ENCODE data around the gene KIRREL1.

The KIRREL1 gene

GRCh38 chr1:157958263-157958662 is 35.2 kb upstream of the KIRREL1 start:
- Histone ChIP-seq H3K9me2 (ENCODE audit: low read depth, low read length) (no peaks in the 10 kb centered on the region), H3K4me2 (ENCODE audit: low read length) (no peak overlapping the region), H3K79me2 (ENCODE audit: insufficient read depth, low read length) (no peaks in the 10 kb centered on the region), H3F3A (ENCODE audit: insufficient read depth, low read length) (no peaks in the 10 kb centered on the region), H3K9me3 (ENCODE audit: low read length) (no peaks in the 10 kb centered on the region), H2AFZ (ENCODE audit: low read length) (no peak overlapping the region), H3K27ac (ENCODE audit: low read depth, low read length, poor library complexity, severe bottlenecking) (no peak overlapping the region), H3K4me1 (ENCODE audit: insufficient read depth, low read length, severe bottlenecking) (peaks cover 1% of the 10 kb centered on the region), H3K27me3 (ENCODE audit: insufficient read depth, low read length) (no peaks in the 10 kb centered on the region), H3K9ac (ENCODE audit: low read length) (no peak overlapping the region), H3K36me3 (ENCODE audit: insufficient read depth, low read length) (no peaks in the 10 kb centered on the region), H4K20me1 (ENCODE audit: insufficient read depth, low read length) (no peaks in the 10 kb centered on the region), H3K4me3 (ENCODE audit: low read depth, low read length, poor library complexity, severe bottlenecking) (no peak overlapping the region)
- TF ChIP-seq, protein P1, sequence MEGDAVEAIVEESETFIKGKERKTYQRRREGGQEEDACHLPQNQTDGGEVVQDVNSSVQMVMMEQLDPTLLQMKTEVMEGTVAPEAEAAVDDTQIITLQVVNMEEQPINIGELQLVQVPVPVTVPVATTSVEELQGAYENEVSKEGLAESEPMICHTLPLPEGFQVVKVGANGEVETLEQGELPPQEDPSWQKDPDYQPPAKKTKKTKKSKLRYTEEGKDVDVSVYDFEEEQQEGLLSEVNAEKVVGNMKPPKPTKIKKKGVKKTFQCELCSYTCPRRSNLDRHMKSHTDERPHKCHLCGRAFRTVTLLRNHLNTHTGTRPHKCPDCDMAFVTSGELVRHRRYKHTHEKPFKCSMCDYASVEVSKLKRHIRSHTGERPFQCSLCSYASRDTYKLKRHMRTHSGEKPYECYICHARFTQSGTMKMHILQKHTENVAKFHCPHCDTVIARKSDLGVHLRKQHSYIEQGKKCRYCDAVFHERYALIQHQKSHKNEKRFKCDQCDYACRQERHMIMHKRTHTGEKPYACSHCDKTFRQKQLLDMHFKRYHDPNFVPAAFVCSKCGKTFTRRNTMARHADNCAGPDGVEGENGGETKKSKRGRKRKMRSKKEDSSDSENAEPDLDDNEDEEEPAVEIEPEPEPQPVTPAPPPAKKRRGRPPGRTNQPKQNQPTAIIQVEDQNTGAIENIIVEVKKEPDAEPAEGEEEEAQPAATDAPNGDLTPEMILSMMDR (IDR thresholded peaks at IDR 0.05; ENCODE audit: low read length) = no peak
- TF ChIP-seq EZH2 (IDR thresholded peaks at IDR 0.05; ENCODE audit: borderline replicate concordance, low read length) = no peak

GRCh38 chr1:157959750-157960149 is 33.7 kb upstream of the KIRREL1 start:
- Histone ChIP-seq H2AFZ (ENCODE audit: low read length) (no peak overlapping the region), H3K9me3 (ENCODE audit: low read length) (no peaks in the 10 kb centered on the region), H3K4me3 (ENCODE audit: low read depth, low read length, poor library complexity, severe bottlenecking) (no peak overlapping the region), H3K79me2 (ENCODE audit: insufficient read depth, low read length) (no peaks in the 10 kb centered on the region), H3K27me3 (ENCODE audit: insufficient read depth, low read length) (no peaks in the 10 kb centered on the region; the same call in 1 of the 2 replicates), H3F3A (ENCODE audit: insufficient read depth, low read length) (no peaks in the 10 kb centered on the region), H3K4me2 (ENCODE audit: low read length) (no peak overlapping the region), H3K9ac (ENCODE audit: low read length) (no peak overlapping the region), H4K20me1 (ENCODE audit: insufficient read depth, low read length) (no peaks in the 10 kb centered on the region), H3K36me3 (ENCODE audit: insufficient read depth, low read length) (no peaks in the 10 kb centered on the region), H3K27ac (ENCODE audit: low read depth, low read length, poor library complexity, severe bottlenecking) (no peak overlapping the region), H3K9me2 (ENCODE audit: low read depth, low read length) (no peaks in the 10 kb centered on the region), H3K4me1 (ENCODE audit: insufficient read depth, low read length, severe bottlenecking) (peaks cover 4% of the 10 kb centered on the region)
- no peak for TF ChIP-seq EZH2 (IDR thresholded peaks at IDR 0.05; ENCODE audit: borderline replicate concordance, low read length)
- TF ChIP-seq, protein P1 (IDR thresholded peaks at IDR 0.05; ENCODE audit: low read length) = no peak

DNA sequence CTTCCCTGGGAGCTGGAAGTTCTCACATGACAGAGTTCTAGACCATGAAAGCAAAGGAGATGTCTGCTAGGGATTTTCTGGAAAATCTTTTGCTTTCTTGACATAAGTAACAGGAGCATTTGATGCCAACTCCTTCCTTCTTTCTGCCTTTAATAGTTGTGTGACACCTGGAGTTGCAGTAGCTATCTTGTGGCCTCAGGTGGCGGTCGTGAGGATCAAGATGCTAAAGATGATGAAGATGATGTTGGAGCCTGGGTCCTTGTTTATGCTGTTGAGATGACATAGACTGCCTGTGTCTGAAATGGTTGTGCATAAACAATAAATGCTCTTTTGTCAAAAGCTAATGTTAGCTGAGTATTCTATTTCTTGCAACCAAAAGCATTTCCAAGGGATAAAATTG is 32.7 kb upstream of the KIRREL1 start:
- no peak overlapping the region for H3K4me2 ChIP-seq (ENCODE audit: low read length)
- no peak overlapping the region for H3K4me3 ChIP-seq (ENCODE audit: low read depth, low read length, poor library complexity, severe bottlenecking)

More for the DNA sequence above, 32.7 kb upstream of the KIRREL1 start:
- Histone ChIP-seq H3K4me1 (ENCODE audit: insufficient read depth, low read length, severe bottlenecking) (peaks cover 4% of the 10 kb centered on the region), H3F3A (ENCODE audit: insufficient read depth, low read length) (no peaks in the 10 kb centered on the region), H3K9me2 (ENCODE audit: low read depth, low read length) (no peaks in the 10 kb centered on the region), H3K27ac (ENCODE audit: low read depth, low read length, poor library complexity, severe bottlenecking) (no peak overlapping the region), H3K79me2 (ENCODE audit: insufficient read depth, low read length) (no peaks in the 10 kb centered on the region), H4K20me1 (ENCODE audit: insufficient read depth, low read length) (no peaks in the 10 kb centered on the region), H2AFZ (ENCODE audit: low read length) (no peak overlapping the region), H3K9ac (ENCODE audit: low read length) (no peak overlapping the region), H3K36me3 (ENCODE audit: insufficient read depth, low read length) (no peaks in the 10 kb centered on the region), H3K9me3 (ENCODE audit: low read length) (no peaks in the 10 kb centered on the region), H3K27me3 (ENCODE audit: insufficient read depth, low read length) (no peaks in the 10 kb centered on the region; the same call in 1 of the 2 replicates)
- no peak for TF ChIP-seq EZH2 (IDR thresholded peaks at IDR 0.05; ENCODE audit: borderline replicate concordance, low read length)
- TF ChIP-seq, protein P1 (IDR thresholded peaks at IDR 0.05; ENCODE audit: low read length) = peak; percentile 46
